T-helper 2 cell treated with Interferon-gamma antibody and Interleukin-4, amounts not matched to agents 5 μg/mL and 100 μg/mL, for 36 hours (primary cell): Measurements from ENCODE around the gene HOMER3.
A peak's percentile ranks its signal among the peaks of the same experiment; 100 is the strongest.

Experiments used
- DNase-seq: peaks from one replicate; pipeline ENCODE4 v3.0.0; 2021; ENCODE audit warnings: low spot score
- H3K27ac Mint-ChIP-seq: one replicate; pipeline ENCODE4 v1.8.0; 2021; ENCODE audit warnings: mild to moderate bottlenecking, mixed read lengths
- H3K27me3 Mint-ChIP-seq: one replicate; pipeline ENCODE4 v1.8.0; 2021; ENCODE audit warnings: low read depth, mixed read lengths
- H3K36me3 Mint-ChIP-seq: one replicate; pipeline ENCODE4 v1.8.0; 2021; ENCODE audit warnings: low read depth, mixed read lengths
- H3K4me1 Mint-ChIP-seq: one replicate; pipeline ENCODE4 v1.8.0; 2021; ENCODE audit warnings: low read depth, mixed read lengths
- H3K4me3 Mint-ChIP-seq: one replicate; pipeline ENCODE4 v1.8.0; 2022; ENCODE audit warnings: mild to moderate bottlenecking, moderate library complexity, mixed read lengths
- H3K9me3 Mint-ChIP-seq: one replicate; pipeline ENCODE4 v1.8.0; 2021; ENCODE audit warnings: mixed read lengths

HOMER3 gene

DNA sequence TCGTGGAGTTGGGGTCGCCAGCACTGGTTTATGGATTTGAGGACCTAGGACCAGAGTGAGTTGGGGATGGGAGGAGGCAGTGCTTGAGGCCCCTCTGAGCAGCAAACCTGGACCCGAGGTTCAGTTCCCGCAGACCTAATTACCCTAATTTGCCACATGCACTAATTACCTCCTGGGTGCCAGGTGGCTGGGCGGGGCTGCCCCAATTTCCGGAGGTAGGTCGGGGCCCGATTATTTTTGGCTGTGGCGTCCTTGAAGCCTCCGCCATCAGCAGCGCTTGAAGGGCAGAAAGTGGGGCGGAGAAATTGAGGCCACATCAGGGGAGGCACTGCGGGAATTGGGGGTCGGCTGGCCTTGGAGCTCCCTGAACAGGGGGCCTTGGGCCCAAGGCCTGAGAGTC, 5.9 kb upstream of the HOMER3 start:
- H3K27me3 Mint-ChIP-seq: peaks cover 9% of the 10 kb centered on the region
- no peaks in the 10 kb centered on the region for H3K36me3 Mint-ChIP-seq
- no peak for DNase-seq
- no peaks in the 10 kb centered on the region for H3K4me1 Mint-ChIP-seq
- no peak overlapping the region for H3K4me3 Mint-ChIP-seq
- H3K9me3 Mint-ChIP-seq: no peaks in the 10 kb centered on the region
- H3K27ac Mint-ChIP-seq: no peak overlapping the region

DNA sequence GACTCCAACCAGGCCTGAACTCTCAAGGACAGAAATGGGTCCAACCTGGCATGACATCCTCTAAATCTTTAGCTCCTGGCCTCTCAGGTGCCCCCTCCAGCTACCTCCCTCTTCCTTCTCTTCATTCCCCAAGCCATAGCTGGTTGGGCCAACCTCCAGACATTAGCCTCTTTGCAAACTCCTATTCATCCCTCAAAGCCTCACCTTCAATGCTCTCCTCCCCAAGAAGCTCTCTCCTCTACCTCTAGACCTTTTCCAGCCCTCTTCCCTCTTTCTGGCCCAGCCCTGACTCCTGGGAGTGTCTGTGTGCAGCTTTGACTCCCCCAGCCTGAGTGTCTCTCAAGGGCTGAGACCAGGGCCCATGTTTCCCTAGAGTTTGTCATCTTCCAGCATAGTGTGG, 5.3 kb upstream of the HOMER3 start:
- Mint-ChIP-seq H3K4me3 (no peak overlapping the region), H3K4me1 (no peaks in the 10 kb centered on the region), H3K27me3 (peaks cover 14% of the 10 kb centered on the region), H3K36me3 (no peaks in the 10 kb centered on the region), H3K27ac (no peak overlapping the region), H3K9me3 (no peaks in the 10 kb centered on the region)
- no peak for DNase-seq

DNA sequence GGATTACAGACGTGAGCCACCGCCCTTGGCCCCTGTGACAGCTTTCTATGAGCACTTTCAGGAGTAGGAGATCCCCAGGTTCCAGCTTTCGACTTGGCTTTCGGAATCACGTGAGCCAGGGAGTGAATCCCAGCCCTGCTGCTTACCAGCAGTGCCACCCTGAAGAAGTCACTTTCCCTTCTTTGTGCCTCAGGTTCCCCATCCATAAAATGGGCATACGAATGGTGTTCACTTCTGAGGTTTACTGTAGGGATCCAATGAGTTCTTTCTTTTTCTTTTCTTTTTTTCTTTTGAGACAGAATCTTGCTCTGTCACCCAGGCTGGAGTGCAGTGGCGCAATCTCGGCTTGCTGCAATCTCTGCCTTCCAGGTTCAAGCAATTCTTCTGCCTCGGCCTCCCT, 4.3 kb upstream of the HOMER3 start:
- Mint-ChIP-seq H3K4me3 (no peak overlapping the region), H3K4me1 (peaks cover 2% of the 10 kb centered on the region), H3K9me3 (no peaks in the 10 kb centered on the region), H3K27me3 (peaks cover 19% of the 10 kb centered on the region), H3K36me3 (no peaks in the 10 kb centered on the region), H3K27ac (no peak overlapping the region)
- DNase-seq: no peak

DNA sequence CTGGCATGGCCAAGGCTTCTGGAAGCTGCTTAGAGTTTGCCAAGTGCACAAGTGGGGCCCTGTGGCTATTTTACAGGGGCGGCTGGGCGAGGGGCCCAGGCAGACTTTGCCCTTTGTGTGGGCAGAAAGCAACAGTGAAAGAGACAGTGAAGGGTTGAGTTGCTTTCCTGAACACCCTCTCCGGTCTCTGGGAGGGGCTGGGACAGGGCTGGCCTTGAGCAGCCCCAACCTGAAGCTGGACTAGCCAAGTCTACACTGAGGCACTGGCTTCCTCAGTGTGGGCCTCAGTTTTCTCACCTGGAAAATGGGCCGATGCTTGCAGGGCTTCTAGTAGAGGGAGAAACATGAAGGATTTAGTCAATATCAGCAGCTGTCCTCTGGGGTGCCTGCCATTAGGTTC, 2.4 kb upstream of the HOMER3 start:
- H3K4me1 Mint-ChIP-seq: peaks cover 4% of the 10 kb centered on the region
- no peak for DNase-seq
- no peak overlapping the region for H3K27ac Mint-ChIP-seq
- no peaks in the 10 kb centered on the region for H3K36me3 Mint-ChIP-seq
- H3K27me3 Mint-ChIP-seq: peaks cover 33% of the 10 kb centered on the region
- no peak overlapping the region for H3K4me3 Mint-ChIP-seq
- no peaks in the 10 kb centered on the region for H3K9me3 Mint-ChIP-seq

DNA sequence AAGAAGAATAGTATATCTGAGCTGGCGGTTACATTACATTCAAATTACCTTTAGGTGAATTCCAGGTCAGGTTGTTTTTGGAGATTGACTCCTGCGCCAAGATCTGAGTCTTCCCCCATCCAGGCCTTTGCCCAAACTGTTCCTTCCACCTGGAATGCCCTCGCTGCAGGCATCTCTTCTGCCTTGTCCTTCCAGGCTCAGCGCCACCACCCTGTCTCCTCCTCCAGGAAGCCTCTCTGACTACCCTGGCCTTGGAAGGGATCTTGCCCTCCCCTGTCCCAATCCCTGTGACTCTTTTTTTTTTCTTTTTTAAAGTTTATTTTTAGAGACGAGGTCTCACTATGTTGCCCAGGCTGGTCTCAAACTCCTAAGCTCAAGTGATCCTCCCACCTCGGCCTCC, 1.7 kb upstream of the HOMER3 start:
- Mint-ChIP-seq H3K4me1 (peaks cover 4% of the 10 kb centered on the region), H3K27ac (no peak overlapping the region), H3K36me3 (no peaks in the 10 kb centered on the region), H3K27me3 (peaks cover 38% of the 10 kb centered on the region), H3K4me3 (no peak overlapping the region), H3K9me3 (no peaks in the 10 kb centered on the region)
- DNase-seq: no peak

DNA sequence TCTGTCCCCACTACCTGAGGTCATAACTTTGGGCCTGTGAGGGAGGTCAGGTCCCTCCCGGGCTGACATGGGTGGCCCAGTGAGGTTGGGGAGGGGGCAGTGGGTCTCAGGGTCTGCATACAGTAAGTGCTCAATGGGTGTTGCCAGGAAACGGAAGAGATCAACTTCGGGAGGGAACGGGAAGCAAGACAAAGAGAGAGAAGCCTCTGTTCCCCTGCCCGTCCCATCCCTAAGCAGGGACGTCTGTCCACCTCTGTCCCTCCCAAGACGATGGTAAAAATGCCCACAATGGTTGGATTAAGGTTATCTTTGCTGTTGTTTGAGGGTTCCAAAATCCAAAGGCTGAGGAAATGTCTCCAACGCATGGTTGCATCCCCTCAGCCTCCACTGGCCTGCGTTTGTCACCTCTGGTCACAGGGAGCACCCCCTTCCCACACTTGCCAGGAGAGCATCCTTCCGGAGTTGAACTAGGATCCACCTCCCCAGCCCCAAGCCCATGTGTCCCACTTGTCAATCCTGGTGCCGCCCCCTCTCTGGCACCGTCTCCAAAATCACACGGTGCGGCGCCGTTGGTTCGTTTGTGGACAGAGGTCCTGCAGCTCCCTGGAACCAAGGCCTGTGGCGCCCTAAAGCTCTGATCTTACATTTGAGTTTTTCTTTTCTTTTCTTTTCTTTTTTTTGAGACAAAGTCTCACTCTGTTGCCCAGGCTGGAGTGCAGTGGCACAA, 774 bp upstream of the HOMER3 start:
- DNase-seq: no peak
- Mint-ChIP-seq H3K27ac (no peak overlapping the region), H3K36me3 (no peaks in the 10 kb centered on the region), H3K4me1 (peaks cover 4% of the 10 kb centered on the region), H3K9me3 (no peaks in the 10 kb centered on the region), H3K27me3 (peaks cover 41% of the 10 kb centered on the region), H3K4me3 (peak overlapping the region; percentile 49)

DNA sequence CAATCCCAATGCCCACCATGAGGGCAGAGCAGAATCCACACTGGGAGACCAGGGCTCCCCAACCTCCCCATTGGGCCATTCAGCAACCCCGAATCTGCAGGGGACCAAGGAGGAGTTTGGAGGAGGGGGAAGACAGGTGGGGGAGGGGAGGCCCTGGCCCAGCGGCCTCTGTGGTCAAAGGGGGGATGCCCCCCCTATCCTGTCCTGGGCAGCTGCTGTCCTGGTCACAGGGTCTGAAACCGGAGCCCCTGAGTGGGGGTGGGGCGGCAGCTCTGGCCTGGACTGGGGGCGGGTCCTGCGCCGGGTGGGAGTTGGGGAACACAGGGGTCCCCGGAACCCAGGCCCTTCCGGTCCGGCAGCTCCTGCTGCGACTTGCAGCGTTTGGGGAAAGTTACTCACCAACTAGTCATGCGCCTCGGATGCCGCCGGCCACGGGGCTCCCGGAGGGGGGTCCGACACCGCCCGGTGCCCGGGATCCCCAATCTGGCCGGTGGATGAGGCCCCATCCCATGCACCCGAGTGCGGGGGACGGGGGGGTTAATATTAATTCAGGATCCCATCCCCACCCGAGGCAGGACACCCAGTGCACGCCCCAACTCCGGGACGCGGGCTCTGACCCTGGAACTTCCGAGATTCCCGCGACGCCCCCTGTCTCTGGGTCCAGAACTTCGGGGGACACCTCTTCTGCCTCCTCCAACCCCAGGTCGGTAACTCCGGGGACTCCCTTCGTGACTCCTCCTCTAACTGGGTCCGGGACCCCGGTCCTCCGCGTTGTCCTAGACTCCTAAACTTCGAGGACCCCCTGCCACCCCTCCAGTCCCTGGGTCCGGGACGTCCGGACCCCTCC, 872 bp downstream of the HOMER3 start:
- no peak for DNase-seq
- H3K4me3 Mint-ChIP-seq: peak overlapping the region; percentile 76
- H3K27me3 Mint-ChIP-seq: peaks cover 43% of the 10 kb centered on the region
- H3K36me3 Mint-ChIP-seq: no peaks in the 10 kb centered on the region
- no peaks in the 10 kb centered on the region for H3K9me3 Mint-ChIP-seq
- H3K27ac Mint-ChIP-seq: no peak overlapping the region
- H3K4me1 Mint-ChIP-seq: peaks cover 4% of the 10 kb centered on the region

DNA sequence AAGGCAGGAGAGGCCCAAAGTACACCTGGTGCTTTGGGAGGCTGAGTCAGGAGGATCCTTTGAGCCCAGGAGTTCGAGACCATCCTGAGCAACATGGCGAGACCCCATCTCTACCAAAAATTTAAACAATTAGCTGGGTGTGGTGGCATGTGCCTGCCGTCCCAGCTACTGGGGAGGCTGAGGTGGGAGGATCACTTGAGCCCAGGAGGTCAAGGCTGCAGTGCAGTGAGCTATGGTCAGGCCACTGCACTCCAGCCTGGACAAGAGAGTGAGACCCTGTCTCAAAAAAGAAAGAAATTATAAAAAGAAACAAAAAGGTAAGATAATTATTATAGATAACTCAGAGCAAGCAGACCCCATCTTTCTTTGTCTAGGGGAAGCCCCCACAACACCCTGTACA, 1.9 kb downstream of the HOMER3 start:
- peak overlapping the region; percentile 30 for H3K4me3 Mint-ChIP-seq
- H3K36me3 Mint-ChIP-seq: no peaks in the 10 kb centered on the region
- no peak for DNase-seq
- no peaks in the 10 kb centered on the region for H3K9me3 Mint-ChIP-seq
- H3K27ac Mint-ChIP-seq: no peak overlapping the region
- peaks cover 45% of the 10 kb centered on the region for H3K27me3 Mint-ChIP-seq
- H3K4me1 Mint-ChIP-seq: peaks cover 4% of the 10 kb centered on the region

DNA sequence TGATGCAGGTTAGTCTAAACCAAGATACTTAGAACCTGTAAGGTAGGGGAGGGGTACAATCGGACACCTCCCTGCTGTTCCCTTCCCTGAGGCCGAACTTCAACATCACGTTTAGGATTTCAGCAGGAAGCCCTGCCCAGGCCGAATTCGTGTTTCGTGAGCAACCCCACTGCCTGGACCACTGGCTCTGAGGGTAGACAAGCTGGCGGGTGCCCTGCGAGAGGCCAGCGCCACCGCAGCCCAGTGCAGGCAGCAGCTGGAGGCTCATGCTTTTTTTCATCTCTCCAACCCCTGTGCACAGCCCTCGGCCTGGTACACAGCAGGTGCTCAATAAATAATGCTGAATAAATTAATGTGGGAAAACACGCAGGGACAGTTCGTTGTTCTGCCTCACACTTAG, 7.7 kb downstream of the HOMER3 start:
- DNase-seq: no peak
- no peak overlapping the region for H3K27ac Mint-ChIP-seq
- H3K36me3 Mint-ChIP-seq: no peaks in the 10 kb centered on the region
- peaks cover 20% of the 10 kb centered on the region for H3K27me3 Mint-ChIP-seq
- peaks cover 6% of the 10 kb centered on the region for H3K4me1 Mint-ChIP-seq
- H3K9me3 Mint-ChIP-seq: no peaks in the 10 kb centered on the region
- no peak overlapping the region for H3K4me3 Mint-ChIP-seq

DNA sequence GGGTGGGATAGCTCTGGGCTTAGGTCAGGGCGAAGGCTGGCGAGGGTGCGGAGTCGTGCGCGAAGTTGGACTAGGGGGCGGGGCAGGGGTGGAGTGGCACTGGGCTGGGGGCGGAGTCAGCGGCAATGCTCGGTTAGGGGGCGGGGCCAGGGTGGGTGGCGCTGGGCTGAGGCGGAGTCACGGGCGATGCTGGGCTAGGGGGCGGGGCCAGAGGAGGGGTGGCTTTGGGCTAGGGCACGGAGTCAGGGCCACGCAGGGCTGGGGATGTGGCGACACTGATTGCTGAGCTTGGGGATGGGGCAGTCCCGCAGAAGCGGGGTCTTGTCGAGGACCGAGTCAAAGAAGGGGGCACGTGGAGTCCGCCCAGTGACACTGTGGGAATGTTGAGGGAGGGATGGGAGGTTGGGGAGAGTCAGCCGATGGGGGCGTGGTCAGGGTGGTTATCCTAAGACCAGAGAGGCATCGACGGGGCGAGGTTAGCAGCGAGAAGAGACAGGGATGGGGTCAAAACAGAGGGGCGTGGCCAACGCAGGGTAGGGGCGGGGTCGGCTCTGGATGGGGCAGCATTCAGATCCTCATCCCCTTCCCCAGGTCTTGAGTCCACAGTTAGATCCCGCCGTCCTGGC, 8.7 kb downstream of the HOMER3 start:
- no peak overlapping the region for H3K27ac Mint-ChIP-seq
- H3K9me3 Mint-ChIP-seq: no peaks in the 10 kb centered on the region
- DNase-seq: peak; percentile 65
- H3K36me3 Mint-ChIP-seq: peaks cover 4% of the 10 kb centered on the region
- H3K4me1 Mint-ChIP-seq: peaks cover 6% of the 10 kb centered on the region
- peak overlapping the region; percentile 81 for H3K4me3 Mint-ChIP-seq
- H3K27me3 Mint-ChIP-seq: peaks cover 14% of the 10 kb centered on the region

DNA sequence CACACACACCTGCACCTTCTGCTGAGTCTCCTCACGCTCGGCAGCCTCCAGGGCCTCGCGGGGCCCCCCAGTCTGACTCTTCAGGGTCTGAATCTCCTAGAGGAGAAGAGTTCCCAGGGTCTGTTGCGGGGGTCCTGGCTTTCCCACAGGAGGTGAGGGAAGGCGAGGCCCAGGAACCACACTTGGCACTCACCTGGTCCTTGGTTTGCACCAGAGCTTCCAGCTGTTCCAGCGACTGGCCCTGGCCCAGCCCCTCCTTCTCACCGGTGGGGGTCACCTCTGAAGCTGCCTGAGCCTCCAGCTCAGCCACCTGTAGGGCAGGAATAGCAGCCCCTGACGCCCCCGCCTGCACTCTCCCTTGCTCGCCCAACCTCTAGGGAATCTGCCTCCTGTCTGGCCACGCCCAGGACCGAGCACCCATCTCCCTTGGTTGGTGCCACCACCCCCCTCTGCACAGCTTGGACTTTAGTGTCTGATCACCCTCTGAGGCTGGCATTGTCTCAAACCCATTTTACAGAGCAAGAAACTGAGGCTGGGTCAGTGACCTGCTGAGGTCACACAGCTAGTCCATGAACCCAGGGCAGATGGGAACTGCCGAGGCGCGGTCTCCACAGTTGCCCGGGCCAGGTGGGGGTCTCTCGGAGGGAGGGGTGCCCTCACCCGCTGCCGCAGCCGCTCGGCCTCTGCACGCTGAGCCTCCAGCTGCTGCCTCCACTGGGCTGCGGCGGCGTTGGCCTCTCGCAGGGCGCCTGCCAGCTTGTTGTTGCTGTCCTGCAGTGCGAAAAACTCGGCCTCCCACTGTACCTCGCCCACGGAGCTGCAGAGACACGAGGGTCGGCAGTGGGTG, 9.5 kb downstream of the HOMER3 start:
- Mint-ChIP-seq H3K4me3 (no peak overlapping the region), H3K27ac (no peak overlapping the region), H3K9me3 (no peaks in the 10 kb centered on the region), H3K36me3 (peaks cover 6% of the 10 kb centered on the region), H3K27me3 (peaks cover 12% of the 10 kb centered on the region), H3K4me1 (peaks cover 6% of the 10 kb centered on the region)
- no peak for DNase-seq

DNA sequence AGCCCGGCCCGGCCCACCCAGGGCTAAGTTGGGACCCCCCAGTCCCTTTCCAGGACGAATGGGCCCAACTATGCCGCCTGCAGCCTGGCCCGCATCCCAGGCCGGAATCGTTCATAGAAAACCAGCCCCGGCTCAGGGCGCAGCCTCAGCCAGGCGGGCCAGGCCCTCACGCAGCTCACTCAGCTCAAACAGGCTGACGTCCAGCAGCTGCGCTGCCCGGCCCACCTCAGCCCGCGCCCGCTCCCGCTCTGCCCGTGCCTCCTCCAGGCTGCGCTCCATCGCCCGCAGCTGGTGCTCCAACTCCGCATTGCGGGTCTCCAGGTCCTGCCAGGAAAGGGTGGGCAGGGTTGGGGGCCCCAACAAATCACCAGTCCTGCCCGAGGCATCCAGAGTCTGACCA, 11.7 kb downstream of the HOMER3 start:
- no peak for DNase-seq
- Mint-ChIP-seq H3K4me3 (no peak overlapping the region), H3K27ac (no peak overlapping the region), H3K27me3 (peaks cover 10% of the 10 kb centered on the region), H3K9me3 (no peaks in the 10 kb centered on the region), H3K36me3 (peaks cover 18% of the 10 kb centered on the region), H3K4me1 (peaks cover 6% of the 10 kb centered on the region)

DNA sequence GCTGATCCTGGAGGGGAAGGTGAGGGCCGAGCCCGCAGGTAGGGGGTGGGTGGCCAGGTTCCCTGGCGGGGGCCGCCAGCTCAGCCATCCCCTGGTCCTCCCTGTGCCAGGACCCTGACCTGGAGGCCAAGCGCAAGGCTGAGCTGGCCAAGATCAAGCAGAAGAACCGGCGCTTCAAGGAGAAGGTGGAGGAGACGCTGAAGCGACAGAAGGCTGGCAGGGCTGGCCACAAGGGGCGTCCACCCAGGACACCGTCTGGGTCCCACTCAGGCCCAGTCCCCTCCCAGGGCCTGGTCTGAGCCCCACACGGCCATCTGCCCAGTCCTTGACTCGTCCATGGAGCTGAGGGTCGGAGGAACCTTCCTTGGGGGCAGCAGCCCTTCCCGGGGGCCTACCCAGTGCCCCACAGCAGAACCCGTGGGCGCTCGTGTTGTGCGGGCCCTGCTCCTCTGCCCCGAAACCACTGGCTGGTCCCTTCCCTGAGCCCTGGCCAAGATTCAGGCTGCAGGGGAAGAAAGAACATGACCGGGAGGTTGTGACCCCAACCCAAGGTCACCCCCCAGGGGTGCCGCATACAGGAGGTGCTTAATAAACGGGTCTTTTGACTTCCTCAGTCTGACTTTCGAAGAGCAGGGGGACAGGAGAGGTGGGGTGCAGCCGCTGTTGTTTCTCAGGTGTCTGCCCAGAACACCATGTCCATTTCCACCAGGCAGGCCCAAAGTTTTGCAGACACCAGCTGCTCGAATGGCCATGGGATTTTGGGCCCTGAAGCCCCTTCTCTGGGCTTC, 12.8 kb downstream of the HOMER3 start:
- H3K36me3 Mint-ChIP-seq: peaks cover 24% of the 10 kb centered on the region
- no peak for DNase-seq
- peaks cover 2% of the 10 kb centered on the region for H3K27me3 Mint-ChIP-seq
- H3K9me3 Mint-ChIP-seq: no peaks in the 10 kb centered on the region
- no peak overlapping the region for H3K27ac Mint-ChIP-seq
- peaks cover 4% of the 10 kb centered on the region for H3K4me1 Mint-ChIP-seq
- H3K4me3 Mint-ChIP-seq: no peak overlapping the region
